ENCODE measurements around the gene EPO. TPM values are rescaled to one million over a fixed set of nuclear protein-coding genes. Genes with fewer than 3 reads are reported as not detected.
"Not testable (repeated sequence)": the region's sequence is repeated elsewhere in the genome, so short reads cannot be mapped to it uniquely, and the experiment has no call there.

Gene EPO
- total and polyA plus RNA-seq, 2 donors: not detected

DNA sequence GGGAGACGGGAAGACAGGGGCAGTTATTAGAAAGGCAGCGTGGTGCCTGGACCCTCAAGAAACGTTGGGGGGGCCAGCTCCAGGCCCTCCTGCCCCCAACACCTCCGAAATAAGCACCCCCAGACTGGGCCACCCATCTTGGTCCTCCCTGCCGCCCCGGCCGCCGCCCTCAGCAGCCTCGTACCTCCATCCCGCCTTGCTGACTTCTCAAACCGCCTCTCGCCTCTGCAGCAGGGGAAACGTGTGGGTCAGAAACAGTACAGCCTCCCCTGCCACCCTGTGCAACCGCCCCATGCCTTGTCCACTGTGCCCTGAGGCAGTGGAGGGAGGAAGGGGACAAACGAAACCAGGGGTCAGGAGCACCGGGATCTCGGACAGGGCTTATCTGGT, 33.5 kb upstream of the EPO start:
- DNase-seq (ENCODE audit: extremely low spot score): no peak
- peaks cover 14% of the 10 kb centered on the region for H3K36me3 ChIP-seq (ENCODE audit: insufficient read depth)
- no peaks in the 10 kb centered on the region for H3K4me1 ChIP-seq (ENCODE audit: insufficient read depth)
- WGBS: 87% methylated on average over 17 of the region's 17 CpGs
- H3K4me3 ChIP-seq (ENCODE audit: low read depth, low read length): no peak overlapping the region
- no peak overlapping the region for H3K27ac ChIP-seq (ENCODE audit: low read depth)

DNA sequence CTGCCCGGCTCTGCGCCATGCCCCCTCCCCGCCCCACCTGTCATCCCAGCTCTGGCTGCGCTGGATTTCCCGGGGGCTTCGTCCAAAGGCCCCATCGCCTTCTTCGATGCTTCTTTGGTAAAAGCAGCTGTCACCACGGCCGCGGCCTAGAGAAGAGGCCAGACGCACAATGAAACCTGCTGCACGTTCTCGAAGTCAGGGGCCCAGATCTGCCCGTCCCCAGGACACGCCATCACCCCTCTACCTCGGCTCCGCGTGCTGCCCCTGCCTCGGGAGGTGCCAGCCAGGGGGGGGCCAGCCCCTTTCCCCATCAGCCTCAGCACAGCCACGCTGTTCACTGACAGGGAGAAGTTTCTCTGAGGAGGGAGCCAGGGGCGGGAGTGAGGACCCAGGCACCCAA, 33.0 kb upstream of the EPO start:
- WGBS: 89% methylated on average over 22 of the region's 22 CpGs
- no peak overlapping the region for H3K27ac ChIP-seq (ENCODE audit: low read depth)
- no peak overlapping the region for H3K4me3 ChIP-seq (ENCODE audit: low read depth, low read length)
- H3K4me1 ChIP-seq (ENCODE audit: insufficient read depth): no peaks in the 10 kb centered on the region
- H3K36me3 ChIP-seq (ENCODE audit: insufficient read depth): peaks cover 14% of the 10 kb centered on the region
- no peak for DNase-seq (ENCODE audit: extremely low spot score)

DNA sequence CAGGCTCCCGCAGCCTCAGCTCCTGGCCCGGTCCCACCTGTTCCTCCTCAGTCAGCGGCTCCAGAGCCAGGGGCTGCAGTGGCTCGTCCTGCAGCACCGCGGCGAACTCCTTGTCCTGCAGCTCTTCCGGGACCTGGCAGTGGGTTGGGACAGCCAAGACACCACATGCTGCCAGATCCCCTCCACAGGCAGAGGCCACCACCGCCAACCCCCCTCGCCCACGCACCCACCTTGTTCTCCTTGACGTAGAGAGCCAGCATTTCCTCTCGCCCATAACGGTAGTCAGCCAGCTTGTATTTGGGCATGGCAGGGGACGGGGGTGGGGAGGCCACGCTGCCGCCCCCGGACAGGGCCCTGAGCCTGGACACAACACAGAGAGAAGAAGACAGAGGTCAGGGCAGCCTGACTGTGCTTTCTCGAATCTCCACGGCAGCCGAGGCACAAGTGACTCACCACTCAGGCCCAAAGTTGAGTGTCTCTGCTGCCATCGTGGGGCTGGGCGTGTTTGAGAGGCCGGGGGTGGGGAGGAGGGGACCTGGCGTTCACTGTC, 32.4 kb upstream of the EPO start:
- WGBS: 83% methylated on average over 25 of the region's 25 CpGs
- Histone ChIP-seq H3K4me1 (ENCODE audit: insufficient read depth) (peaks cover 2% of the 10 kb centered on the region), H3K36me3 (ENCODE audit: insufficient read depth) (peaks cover 10% of the 10 kb centered on the region), H3K4me3 (ENCODE audit: low read depth, low read length) (no peak overlapping the region), H3K27ac (ENCODE audit: low read depth) (no peak overlapping the region)
- DNase-seq (ENCODE audit: extremely low spot score): no peak

- no peak for DNase-seq (ENCODE audit: extremely low spot score)
- Histone ChIP-seq H3K27ac (ENCODE audit: low read depth) (no peak overlapping the region), H3K4me1 (ENCODE audit: insufficient read depth) (peaks cover 3% of the 10 kb centered on the region), H3K4me3 (ENCODE audit: low read depth, low read length) (no peak overlapping the region), H3K36me3 (ENCODE audit: insufficient read depth) (peaks cover 10% of the 10 kb centered on the region)
- WGBS: 88% methylated on average over 16 of the region's 16 CpGs
Measured at GRCh38 chr7:100688326-100688860, 31.9 kb upstream of the EPO start.

GRCh38 chr7:100689230-100690135, 30.8 kb upstream of the EPO start:
- Histone ChIP-seq H3K4me3 (ENCODE audit: low read depth, low read length) (no peak overlapping the region), H3K4me1 (ENCODE audit: insufficient read depth) (peaks cover 3% of the 10 kb centered on the region), H3K27ac (ENCODE audit: low read depth) (no peak overlapping the region), H3K36me3 (ENCODE audit: insufficient read depth) (peaks cover 5% of the 10 kb centered on the region)
- DNase-seq (ENCODE audit: extremely low spot score): no peak
- 83% methylated on average over 18 of the region's 18 CpGs for WGBS

- WGBS: 25% methylated on average over 28 of the region's 28 CpGs
- H3K36me3 ChIP-seq (ENCODE audit: insufficient read depth): peaks cover 3% of the 10 kb centered on the region
- no peak overlapping the region for H3K27ac ChIP-seq (ENCODE audit: low read depth)
- peaks cover 3% of the 10 kb centered on the region for H3K4me1 ChIP-seq (ENCODE audit: insufficient read depth)
- peak overlapping the region; percentile 1 for H3K4me3 ChIP-seq (ENCODE audit: low read depth, low read length)
- DNase-seq (ENCODE audit: extremely low spot score): no peak
Measured at GRCh38 chr7:100691676-100692577, 28.3 kb upstream of the EPO start.

- WGBS: 49% methylated on average over 6 of the region's 6 CpGs
- H3K27ac ChIP-seq (ENCODE audit: low read depth): no peak overlapping the region
- peak overlapping the region; percentile 100 for H3K4me3 ChIP-seq (ENCODE audit: low read depth, low read length)
- peaks cover 3% of the 10 kb centered on the region for H3K4me1 ChIP-seq (ENCODE audit: insufficient read depth)
- DNase-seq (ENCODE audit: extremely low spot score): no peak
- H3K36me3 ChIP-seq (ENCODE audit: insufficient read depth): peaks cover 3% of the 10 kb centered on the region
Measured at GRCh38 chr7:100692578-100692961, 27.7 kb upstream of the EPO start.

- DNase-seq (ENCODE audit: extremely low spot score): no peak
- H3K4me1 ChIP-seq (ENCODE audit: insufficient read depth): peaks cover 3% of the 10 kb centered on the region
- peak overlapping the region; percentile 41 for H3K27ac ChIP-seq (ENCODE audit: low read depth)
- peaks cover 2% of the 10 kb centered on the region for H3K36me3 ChIP-seq (ENCODE audit: insufficient read depth)
- under 1% methylated on average over 81 of the region's 81 CpGs for WGBS
- peak overlapping the region; percentile 100 for H3K4me3 ChIP-seq (ENCODE audit: low read depth, low read length)
Measured at GRCh38 chr7:100693312-100694097, 26.8 kb upstream of the EPO start.

DNA sequence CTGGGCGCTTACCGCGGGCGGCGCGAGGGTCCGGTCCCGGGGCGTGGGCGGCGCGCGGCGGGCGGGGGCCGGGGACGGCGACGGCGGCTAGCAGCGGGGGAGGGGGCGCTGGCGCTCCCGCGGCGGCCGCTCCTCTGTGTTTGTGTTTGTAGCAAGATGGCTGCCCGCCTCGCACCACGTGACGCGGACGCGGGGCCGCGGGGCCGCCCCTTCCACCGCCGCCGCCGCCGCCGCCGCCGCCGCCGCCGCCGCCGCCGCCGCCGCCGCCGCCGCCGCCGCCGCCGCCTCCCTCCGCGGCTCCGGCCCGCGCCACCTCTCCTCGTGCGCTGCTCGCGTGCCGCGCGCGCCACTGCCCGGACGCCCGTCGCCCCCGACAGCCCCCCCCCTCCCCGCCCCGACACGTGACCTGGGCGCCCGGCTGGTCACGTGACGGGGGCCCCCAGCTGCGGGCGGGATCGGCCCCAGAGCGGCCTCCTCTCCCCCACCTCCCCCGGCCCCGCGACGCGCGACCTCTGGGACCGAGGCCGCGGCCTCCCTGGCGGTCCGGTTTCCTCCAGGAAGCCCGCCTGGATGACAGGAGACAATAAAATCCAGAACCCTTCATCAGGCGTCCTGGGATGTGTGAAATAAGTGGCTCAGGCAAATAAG, 26.0 kb upstream of the EPO start, which contains the start of gene GIGYF1:
GIGYF1 (minus strand) TSS at position 153 of the 648 bp plus-strand sequence. CDS start 6,012 bp downstream, outside the sequence.
- Histone ChIP-seq H3K36me3 (ENCODE audit: insufficient read depth) (no peaks in the 10 kb centered on the region), H3K4me3 (ENCODE audit: low read depth, low read length) (peak within 1 kb of the TSS; percentile 100), H3K4me1 (ENCODE audit: insufficient read depth) (peaks cover 3% of the 10 kb centered on the region), H3K27ac (ENCODE audit: low read depth) (peak within 1 kb of the TSS; percentile 41)
- under 1% methylated on average over 61 of the region's 102 CpGs for WGBS
- DNase-seq (ENCODE audit: extremely low spot score): no peak

DNA sequence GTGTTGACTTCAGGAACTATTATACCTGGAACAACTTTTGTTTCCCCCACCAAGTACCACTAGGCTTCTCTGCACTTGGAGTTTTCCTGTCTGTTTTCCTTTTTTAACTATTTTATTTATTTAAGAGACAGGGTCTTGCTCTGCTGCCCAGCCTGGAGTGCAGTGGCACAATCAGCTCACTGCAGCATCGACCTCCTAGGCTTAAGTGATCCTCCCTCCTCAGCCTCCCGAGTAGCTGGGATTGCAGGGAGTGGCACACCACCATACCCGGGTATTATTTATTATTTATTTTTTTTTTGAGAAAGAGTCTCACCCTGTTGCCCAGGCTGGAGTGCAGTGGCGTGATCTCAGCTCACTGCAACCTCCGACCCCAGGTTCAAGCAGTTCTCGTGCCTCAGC, 24.1 kb upstream of the EPO start:
- Histone ChIP-seq H3K4me3 (ENCODE audit: low read depth, low read length) (no peak overlapping the region), H3K27ac (ENCODE audit: low read depth) (no peak overlapping the region), H3K36me3 (ENCODE audit: insufficient read depth) (no peaks in the 10 kb centered on the region), H3K4me1 (ENCODE audit: insufficient read depth) (peaks cover 3% of the 10 kb centered on the region)
- DNase-seq (ENCODE audit: extremely low spot score): no peak
- WGBS: 80% methylated on average over 6 of the region's 6 CpGs

GRCh38 chr7:100699018-100699417, 21.2 kb upstream of the EPO start:
- DNase-seq (ENCODE audit: extremely low spot score): no peak
- 65% methylated on average over 6 of the region's 6 CpGs for WGBS

GRCh38 chr7:100701089-100701488, 19.2 kb upstream of the EPO start:
- 79% methylated on average over 3 of the region's 3 CpGs for WGBS
- DNase-seq (ENCODE audit: extremely low spot score); H3K36me3 ChIP-seq (ENCODE audit: insufficient read depth); H3K4me3 ChIP-seq (ENCODE audit: low read depth, low read length); H3K27ac ChIP-seq (ENCODE audit: low read depth); H3K4me1 ChIP-seq (ENCODE audit: insufficient read depth): not testable (repeated sequence)

More at GRCh38 chr7:100699018-100699417, 21.2 kb upstream of the EPO start:
- Histone ChIP-seq H3K36me3 (ENCODE audit: insufficient read depth) (no peaks in the 10 kb centered on the region), H3K4me1 (ENCODE audit: insufficient read depth) (no peaks in the 10 kb centered on the region), H3K4me3 (ENCODE audit: low read depth, low read length) (no peak overlapping the region), H3K27ac (ENCODE audit: low read depth) (no peak overlapping the region)

All from urinary bladder (tissue), 4 donors.